IMR-90 (cell line): ENCODE measurements around the gene SAMHD1. TPM values are rescaled to one million over a fixed set of nuclear protein-coding genes. Genes with fewer than 3 reads are reported as not detected.

Experiments used
- POLR2A ChIP-seq: IDR thresholded peaks from 2 replicates; pipeline ENCODE4 v1.6.1; 2012; ENCODE audit warnings: mild to moderate bottlenecking, low read depth, low read length
- polyA plus RNA-seq, 3 experiments: library from polyadenylated mRNA; depleted of rRNA; stranded (reverse); fragments of >200 nt; gene quantifications; 2 replicates each; pipeline ENCODE4 v1.2.3, GENCODE V29; 2012; ENCODE audit warnings: low replicate concordance in 1 of 3
- total RNA-seq: library from RNA; depleted of rRNA; stranded (reverse); fragments of >200 nt; gene quantifications from 2 replicates; pipeline ENCODE4 v1.2.3, GENCODE V29; 2012
- TF ChIP-seq, protein P1 (sequence below): fragments of 150-350 bp; IDR thresholded peaks from 2 replicates; pipeline ENCODE4 v1.6.1; 2017; ENCODE audit warnings: mild to moderate bottlenecking, antibody characterized with exemption, low read length, low read depth

Gene SAMHD1
- total and polyA plus RNA-seq, 2 of the 4 experiments (the other 2 are of a cell fraction) = 6.3 to 14.9 TPM

DNA sequence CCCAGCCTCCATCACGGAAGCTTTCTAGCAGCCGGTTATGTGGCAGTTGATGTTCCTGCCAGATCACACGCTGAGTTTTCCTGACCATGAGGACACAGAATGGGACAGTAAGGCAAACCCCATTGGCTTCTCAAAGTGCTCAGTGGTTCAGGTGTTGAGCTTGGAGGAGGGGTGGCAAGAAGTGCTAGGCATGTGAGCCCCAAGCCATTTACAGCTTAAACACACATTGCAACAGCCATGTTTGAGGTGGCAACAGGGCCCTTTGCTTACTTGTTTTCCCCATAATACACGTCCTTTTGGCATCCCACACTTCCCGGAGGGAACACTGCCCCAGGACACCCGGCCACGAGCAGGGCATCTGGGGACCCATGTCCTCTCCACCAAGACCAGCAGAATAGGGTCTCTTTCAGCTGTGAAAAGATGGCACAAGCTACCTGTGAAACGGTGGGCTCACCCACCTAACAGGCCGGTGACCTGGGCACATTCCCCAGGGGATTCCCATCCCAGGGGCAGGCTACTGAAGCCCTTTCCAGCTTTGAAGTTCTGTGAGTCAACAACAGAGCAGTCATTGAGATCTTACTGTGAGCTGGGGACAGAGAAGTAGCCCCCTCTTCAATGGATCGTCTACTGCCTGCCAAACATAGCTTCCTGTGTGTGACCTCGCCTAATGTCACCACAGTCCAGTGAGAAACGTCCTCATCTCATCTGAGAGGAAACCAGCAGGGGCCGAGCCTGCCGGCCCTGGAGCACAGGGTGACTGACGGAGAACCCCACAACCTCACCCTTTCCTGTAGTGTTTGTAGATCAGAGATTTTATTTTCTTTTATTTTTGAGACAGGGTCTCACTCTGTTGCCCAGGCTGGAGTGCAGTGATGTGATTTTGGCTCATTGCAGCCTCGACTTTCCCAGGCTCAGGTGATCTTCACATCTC is 79.6 kb downstream of the SAMHD1 start (continued):
- TF ChIP-seq, protein P1, sequence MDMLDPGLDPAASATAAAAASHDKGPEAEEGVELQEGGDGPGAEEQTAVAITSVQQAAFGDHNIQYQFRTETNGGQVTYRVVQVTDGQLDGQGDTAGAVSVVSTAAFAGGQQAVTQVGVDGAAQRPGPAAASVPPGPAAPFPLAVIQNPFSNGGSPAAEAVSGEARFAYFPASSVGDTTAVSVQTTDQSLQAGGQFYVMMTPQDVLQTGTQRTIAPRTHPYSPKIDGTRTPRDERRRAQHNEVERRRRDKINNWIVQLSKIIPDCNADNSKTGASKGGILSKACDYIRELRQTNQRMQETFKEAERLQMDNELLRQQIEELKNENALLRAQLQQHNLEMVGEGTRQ = no peak
- TF ChIP-seq POLR2A = no peak
